WI38 (cell line): ENCODE measurements around the gene KRTAP6-1.

Experiments used
- H3K4me3 ChIP-seq: 2 replicates; pipeline ENCODE4 v1.5.1; 2011; ENCODE audit warnings: low read depth, mild to moderate bottlenecking, control low read depth, low read length
- CTCF ChIP-seq: IDR thresholded peaks from 2 replicates; pipeline ENCODE4 v1.5.1; 2012; ENCODE audit warnings: low read depth, mild to moderate bottlenecking, control low read depth, low read length

KRTAP6-1 gene

DNA sequence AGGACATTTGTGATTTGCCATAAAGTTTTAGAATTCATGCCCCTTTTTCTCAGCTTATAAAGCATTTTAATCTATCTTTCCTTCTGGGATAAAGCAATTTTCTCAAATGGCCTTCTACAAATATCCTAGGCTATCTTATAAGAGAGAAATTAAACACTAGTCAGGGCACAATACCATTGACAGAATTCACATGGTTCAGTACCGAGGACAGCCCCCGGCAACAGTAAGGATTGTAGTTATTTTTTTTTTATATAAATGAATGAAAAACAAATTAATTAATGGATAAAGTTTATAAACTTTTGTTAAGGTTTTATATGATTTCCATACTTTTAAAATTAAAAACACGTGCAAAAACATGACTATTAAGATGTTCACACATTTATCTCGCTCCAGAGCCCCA lies 14.4 kb upstream of the KRTAP6-1 start:
- no peak overlapping the region for H3K4me3 ChIP-seq
- TF ChIP-seq CTCF = no peak

DNA sequence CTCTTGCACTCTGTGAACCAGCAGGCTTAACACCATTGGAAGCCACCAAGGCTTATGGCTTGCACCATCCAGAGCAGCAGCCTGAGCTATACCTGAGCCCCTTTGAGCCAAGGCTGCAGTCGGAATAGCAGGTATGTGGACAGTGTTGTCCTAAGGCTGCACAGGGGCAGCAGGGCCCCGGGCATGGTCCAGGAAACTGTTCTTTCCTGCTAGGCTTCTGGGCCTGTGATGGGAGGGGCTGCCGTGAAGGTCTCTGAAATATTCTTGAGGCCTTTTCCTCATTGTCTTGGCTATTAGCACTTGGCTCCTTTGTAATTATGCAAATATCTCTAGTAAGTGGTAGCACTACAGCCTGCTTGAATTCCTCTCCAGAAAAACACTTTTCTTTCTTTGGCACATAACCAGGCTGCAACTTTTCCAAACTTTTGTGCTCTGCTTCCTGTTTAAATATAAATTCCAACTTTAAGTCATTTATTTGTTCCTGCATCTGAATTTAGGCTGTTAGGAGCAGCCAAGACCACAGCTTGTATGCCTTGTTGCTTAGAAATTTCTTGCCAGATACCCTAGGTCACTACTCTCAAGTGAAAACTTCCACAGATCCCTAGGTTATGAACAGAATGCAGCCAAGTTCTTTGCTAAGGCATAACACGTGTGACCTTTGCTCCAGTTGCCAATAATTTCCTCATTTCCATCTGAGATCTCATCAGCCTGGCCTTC lies 11.9 kb upstream of the KRTAP6-1 start:
- H3K4me3 ChIP-seq = no peak overlapping the region
- TF ChIP-seq CTCF = no peak

DNA sequence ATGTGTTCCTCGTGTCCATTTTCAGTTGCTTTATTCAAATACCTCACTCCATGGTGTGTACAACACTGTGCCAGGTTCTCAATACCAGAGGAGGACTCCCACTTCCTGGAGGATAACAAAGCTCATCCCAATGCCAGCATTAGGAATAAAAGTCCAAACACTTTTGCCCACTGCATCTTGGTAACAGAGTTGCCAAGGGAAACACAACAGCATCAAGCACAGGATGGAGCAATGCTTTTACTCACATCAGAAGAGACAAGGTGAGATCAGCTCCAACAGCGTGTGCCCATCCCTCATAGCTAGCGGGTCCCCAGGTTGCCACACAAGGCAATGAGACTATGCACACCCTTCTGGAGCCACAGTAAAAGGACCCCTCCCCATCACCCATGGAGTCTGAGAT lies 9.6 kb upstream of the KRTAP6-1 start:
- no peak for TF ChIP-seq CTCF
- H3K4me3 ChIP-seq = no peak overlapping the region

- TF ChIP-seq CTCF = no peak
- no peak within 1 kb of the TSS for H3K4me3 ChIP-seq
These were observed 6.8 kb upstream of the KRTAP6-1 start, which contains the start of gene KRTAP20-4 for GRCh38 chr21:30620522-30620921. TSS of gene KRTAP20-4 (plus strand) at chr21:30620627.

DNA sequence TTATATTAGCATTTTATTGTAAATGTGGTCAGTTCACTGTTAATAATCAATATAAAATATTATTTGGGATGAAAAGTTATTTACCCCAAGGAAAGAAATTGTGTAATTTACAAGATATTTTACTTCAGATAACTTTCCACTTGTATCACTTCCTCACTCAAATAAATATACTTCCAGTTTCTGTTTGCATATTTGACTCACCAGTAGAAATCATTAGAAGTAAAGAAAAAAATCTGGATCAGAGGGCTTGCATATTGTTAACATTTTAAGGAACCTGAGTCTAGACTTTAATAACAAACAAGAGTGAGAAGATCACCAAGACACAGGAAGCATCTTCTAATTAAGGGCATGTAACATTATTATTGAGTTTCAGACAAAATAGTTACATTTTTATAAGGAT lies 6.3 kb upstream of the KRTAP6-1 start:
- H3K4me3 ChIP-seq = no peak overlapping the region
- TF ChIP-seq CTCF = no peak

GRCh38 chr21:30616125-30616524 lies 2.4 kb upstream of the KRTAP6-1 start, which contains the start of gene KRTAP20-1:
TSS of gene KRTAP20-1 (plus strand) at chr21:30616425. CDS start at chr21:30616455, 30 bp downstream.
- no peak within 1 kb of the TSS for H3K4me3 ChIP-seq
- TF ChIP-seq CTCF = no peak

GRCh38 chr21:30615199-30615598 lies 1.5 kb upstream of the KRTAP6-1 start:
- TF ChIP-seq CTCF = no peak
- H3K4me3 ChIP-seq = no peak overlapping the region
